Fibroblast of pulmonary artery (primary cell): ENCODE measurements around the gene CCDC81.
"Not testable (repeated sequence)": the region's sequence is repeated elsewhere in the genome, so short reads cannot be mapped to it uniquely, and the experiment has no call there.

Experiments
- DNase-seq: peaks from one replicate; pipeline ENCODE4 v3.0.0-alpha.2; 2010; ENCODE audit warnings: low read depth
- H3K4me3 ChIP-seq: replicated peaks from 2 replicates; pipeline ENCODE4 v1.5.1; 2011; ENCODE audit warnings: low read depth, mild to moderate bottlenecking, control low read depth, low read length, moderate library complexity
- CTCF ChIP-seq: IDR thresholded peaks from 2 replicates; pipeline ENCODE4 v1.5.1; 2011; ENCODE audit warnings: mild to moderate bottlenecking, control low read depth, low read length, inconsistent platforms; ENCODE audit errors: missing control alignments

Gene CCDC81

GRCh38 chr11:86374586-86374985, at the start of gene CCDC81:
Gene CCDC81, plus strand, starts transcription at chr11:86374887. Its CDS starts 277 bp downstream, at chr11:86375164.
- no peak for TF ChIP-seq CTCF
- peak within 1 kb of the TSS; percentile 38 for H3K4me3 ChIP-seq
- peak; percentile 16 for DNase-seq

DNA sequence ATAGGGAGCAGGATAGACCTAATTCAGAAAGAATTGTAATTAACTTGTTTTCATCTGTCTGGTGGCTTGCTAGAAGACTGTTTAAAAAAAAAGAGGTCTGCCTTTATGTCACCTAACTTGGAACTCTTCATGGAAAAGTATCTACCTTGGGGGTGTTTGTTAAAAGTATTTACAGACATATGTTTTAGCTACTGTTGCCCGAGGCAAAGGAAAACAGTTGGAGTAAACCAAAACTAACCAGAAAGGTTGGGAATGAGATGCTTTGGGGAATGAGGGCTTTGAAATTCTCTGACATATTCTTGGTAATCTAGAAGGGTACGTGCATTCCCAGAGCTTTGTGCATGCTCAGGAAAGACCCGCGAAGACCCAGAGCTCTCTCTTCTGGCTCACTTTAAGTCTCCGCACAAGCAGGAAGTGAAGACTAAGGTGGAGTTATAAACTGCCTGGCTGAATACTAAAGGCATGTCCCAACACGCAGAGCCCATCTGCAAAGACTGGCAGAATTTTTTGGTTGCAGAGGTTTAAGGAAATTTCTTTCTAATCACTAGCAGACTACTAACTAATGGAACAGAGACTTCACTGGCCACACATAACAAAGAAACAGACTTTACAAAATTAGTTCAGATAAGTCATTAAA, 39.4 kb upstream of the CCDC81 start:
- no peak for DNase-seq
- no peak overlapping the region for H3K4me3 ChIP-seq
- TF ChIP-seq CTCF = no peak

DNA sequence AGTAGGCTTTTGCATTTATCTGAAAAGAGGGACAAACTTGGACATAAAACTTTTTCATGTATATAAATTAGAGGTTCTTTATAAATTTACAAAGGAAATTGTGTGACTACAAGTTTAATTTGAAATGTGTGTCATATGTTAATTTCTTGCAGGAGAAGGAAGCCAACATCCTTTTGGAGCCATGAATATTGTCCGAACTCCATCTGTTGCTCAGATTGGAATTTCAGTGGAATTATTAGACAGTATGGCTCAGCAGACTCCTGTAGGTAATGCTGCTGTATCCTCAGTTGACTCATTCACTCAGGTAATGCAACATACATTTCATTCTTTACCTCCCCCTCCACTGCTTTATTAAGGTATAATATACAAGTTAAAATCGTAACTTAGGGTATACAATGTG, 37.5 kb upstream of the CCDC81 start:
- H3K4me3 ChIP-seq = no peak overlapping the region

GRCh38 chr11:86341382-86341781, 33.3 kb upstream of the CCDC81 start:
- TF ChIP-seq CTCF = no peak
- no peak for DNase-seq
- H3K4me3 ChIP-seq = no peak overlapping the region

More for the DNA sequence above, 37.5 kb upstream of the CCDC81 start:
- no peak for TF ChIP-seq CTCF
- no peak for DNase-seq

DNA sequence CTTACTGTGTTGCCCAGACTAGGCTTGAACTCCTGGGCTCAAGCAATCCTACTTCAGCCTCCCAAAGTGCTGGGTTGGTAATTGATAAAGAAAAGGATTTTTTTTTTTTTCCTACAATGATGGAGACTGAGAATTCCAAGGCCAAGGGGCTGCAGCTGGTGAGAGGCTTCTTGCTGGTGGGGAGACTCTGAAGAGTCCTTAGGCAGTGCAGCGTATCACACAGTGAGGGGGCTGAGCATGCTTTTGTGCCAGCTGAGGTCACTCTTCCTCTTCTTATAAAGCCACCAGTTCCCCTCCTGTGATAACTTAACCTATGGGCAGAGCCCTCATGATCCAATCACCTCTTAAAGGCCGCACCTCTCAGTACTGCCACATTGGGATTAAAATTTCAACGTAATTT, 28.2 kb upstream of the CCDC81 start:
- DNase-seq = no peak
- no peak for TF ChIP-seq CTCF
- no peak overlapping the region for H3K4me3 ChIP-seq

DNA sequence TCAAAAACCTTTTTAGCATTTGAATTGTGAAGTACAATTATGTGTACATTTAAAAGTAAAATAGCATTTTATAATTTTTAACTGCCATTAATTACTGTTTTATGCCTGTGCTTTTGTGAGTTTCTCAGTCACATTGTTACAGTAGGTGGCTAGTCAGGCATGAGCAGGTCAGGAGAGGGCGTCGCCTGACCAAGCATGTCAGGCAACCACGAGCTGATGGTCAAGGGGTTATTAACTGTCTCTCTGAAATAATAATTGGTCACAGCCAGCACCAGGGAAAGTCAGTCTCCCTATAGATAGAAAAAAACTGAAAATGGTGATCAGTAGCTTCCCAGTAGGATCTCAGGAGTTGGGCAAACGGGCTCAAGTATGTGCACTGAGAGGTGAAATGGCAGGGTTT, 19.4 kb upstream of the CCDC81 start:
- H3K4me3 ChIP-seq = no peak overlapping the region
- no peak for DNase-seq
- TF ChIP-seq CTCF = no peak

GRCh38 chr11:86357412-86357811, 17.3 kb upstream of the CCDC81 start:
- not testable (repeated sequence) for H3K4me3 ChIP-seq, DNase-seq
